ENCODE data around the gene SEC23B.

DNA sequence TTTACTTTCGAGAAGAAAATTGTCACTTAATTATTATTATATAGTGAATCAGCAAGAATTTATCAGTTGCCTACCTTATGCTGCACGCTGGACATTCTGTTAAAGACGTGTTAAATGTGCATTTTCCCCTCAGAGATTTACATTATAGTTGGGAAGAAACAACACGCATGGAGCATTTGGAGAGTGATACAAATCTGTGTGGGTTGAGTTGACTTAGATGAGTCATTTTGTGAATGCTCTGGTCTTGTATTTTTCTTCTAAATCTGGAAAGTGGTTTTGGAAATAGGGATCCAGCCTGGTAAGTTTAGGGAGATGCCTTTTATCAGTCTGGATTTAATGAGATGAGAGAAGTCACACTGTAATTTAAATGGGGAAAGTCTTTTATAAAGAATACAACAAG lies 35.5 kb downstream of the SEC23B start:
- TF ChIP-seq YY1 (IDR thresholded peaks at IDR 0.05; ENCODE audit: low read depth, low read length) (no peak), TAF1 (IDR thresholded peaks at IDR 0.05; ENCODE audit: borderline replicate concordance, low read depth, low read length) (no peak), POLR2A (IDR thresholded peaks at IDR 0.05; ENCODE audit: low read depth, low read length) (no peak)
- TF ChIP-seq, protein P1, sequence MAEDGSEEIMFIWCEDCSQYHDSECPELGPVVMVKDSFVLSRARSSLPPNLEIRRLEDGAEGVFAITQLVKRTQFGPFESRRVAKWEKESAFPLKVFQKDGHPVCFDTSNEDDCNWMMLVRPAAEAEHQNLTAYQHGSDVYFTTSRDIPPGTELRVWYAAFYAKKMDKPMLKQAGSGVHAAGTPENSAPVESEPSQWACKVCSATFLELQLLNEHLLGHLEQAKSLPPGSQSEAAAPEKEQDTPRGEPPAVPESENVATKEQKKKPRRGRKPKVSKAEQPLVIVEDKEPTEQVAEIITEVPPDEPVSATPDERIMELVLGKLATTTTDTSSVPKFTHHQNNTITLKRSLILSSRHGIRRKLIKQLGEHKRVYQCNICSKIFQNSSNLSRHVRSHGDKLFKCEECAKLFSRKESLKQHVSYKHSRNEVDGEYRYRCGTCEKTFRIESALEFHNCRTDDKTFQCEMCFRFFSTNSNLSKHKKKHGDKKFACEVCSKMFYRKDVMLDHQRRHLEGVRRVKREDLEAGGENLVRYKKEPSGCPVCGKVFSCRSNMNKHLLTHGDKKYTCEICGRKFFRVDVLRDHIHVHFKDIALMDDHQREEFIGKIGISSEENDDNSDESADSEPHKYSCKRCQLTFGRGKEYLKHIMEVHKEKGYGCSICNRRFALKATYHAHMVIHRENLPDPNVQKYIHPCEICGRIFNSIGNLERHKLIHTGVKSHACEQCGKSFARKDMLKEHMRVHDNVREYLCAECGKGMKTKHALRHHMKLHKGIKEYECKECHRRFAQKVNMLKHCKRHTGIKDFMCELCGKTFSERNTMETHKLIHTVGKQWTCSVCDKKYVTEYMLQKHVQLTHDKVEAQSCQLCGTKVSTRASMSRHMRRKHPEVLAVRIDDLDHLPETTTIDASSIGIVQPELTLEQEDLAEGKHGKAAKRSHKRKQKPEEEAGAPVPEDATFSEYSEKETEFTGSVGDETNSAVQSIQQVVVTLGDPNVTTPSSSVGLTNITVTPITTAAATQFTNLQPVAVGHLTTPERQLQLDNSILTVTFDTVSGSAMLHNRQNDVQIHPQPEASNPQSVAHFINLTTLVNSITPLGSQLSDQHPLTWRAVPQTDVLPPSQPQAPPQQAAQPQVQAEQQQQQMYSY (CRISPR knock-in tag; IDR thresholded peaks at IDR 0.05): no peak
